GM13977 (cell line): ENCODE results near the gene LCNL1.

Experiments used
- DNase-seq: peaks from one replicate; pipeline ENCODE4 v3.0.0; 2012; ENCODE audit warnings: low spot score
- CTCF ChIP-seq: IDR thresholded peaks from 2 replicates; pipeline ENCODE4 v1.5.1; 2012; ENCODE audit warnings: mild to moderate bottlenecking, control low read depth; ENCODE audit not compliant: insufficient read depth; ENCODE audit errors: extremely low read depth, missing control alignments
- in situ Hi-C: fragments of 300-500 bp; cut with MboI; formaldehyde crosslinking; loops from one replicate; pipeline ENCODE4 v1.12.0; 2022; ENCODE audit warnings: low sequenced_read_pairs, low pct_unique_long_range_greater_than_20kb, mixed read lengths, inconsistent platforms; ENCODE audit not compliant: unreplicated experiment

The LCNL1 gene

GRCh38 chr9:137028263-137029057 is 45.7 kb downstream of the LCNL1 start:
- DNase-seq = peak; percentile 87
- in situ Hi-C loops = no loop called here
- TF ChIP-seq CTCF = peak; percentile 67

DNA sequence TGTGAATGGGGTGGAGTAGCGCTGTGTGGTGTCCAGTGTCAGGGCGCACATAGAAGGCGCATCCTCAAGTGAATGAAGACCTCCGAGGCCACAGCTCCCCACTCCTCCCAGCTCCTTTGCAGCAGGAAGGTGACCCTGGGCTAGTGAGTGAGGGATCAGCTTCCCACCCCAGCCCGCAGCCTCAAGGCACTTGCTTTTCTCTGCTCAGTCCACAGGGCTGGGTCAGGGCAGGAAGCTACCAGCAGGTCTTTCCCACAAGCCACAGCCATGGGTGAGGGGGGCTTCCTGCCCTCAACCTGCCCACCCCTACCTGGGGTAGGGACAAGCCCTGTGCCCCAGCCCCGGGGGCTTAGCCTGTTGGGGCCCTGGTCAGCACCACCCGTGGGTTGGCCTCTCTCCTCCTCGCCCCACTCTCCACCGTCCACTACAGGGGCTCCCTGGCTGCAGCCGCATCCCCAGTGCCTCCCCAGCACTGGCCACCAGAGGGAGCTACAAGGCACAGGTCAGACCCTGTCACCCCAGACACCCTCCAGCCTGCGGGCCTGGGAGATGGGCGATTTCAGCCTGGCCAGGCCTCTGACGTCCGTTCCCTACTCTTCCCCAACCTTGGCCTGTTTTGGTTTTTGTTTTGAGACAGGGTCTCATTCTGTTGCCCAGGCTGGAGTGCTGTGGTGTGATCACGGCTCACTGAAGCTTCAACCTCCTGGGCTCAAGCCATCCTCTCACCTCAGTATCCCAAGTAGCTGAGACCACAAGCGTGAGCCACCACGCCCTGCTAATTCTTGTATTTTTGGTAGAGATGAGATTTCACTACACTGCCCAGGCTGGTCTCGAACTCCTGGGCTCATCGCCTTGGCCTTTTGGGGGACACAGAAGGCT is 46.5 kb downstream of the LCNL1 start:
- peak; percentile 82 for DNase-seq
- in situ Hi-C loops = no loop called here
- TF ChIP-seq CTCF = peak; percentile 97

- DNase-seq = no peak
- in situ Hi-C loops = loop anchor here (10.0 kb wide), 1 partner anchor 255 kb away; no protein-coding TSS in a partner anchor
- no peak for TF ChIP-seq CTCF
These were observed 47.2 kb downstream of the LCNL1 start for GRCh38 chr9:137030006-137030405.

GRCh38 chr9:137030538-137031527 is 48.0 kb downstream of the LCNL1 start:
- in situ Hi-C loops = loop anchor here (10.0 kb wide), 1 partner anchor 256 kb away; no protein-coding TSS in a partner anchor
- no peak for TF ChIP-seq CTCF
- no peak for DNase-seq

DNA sequence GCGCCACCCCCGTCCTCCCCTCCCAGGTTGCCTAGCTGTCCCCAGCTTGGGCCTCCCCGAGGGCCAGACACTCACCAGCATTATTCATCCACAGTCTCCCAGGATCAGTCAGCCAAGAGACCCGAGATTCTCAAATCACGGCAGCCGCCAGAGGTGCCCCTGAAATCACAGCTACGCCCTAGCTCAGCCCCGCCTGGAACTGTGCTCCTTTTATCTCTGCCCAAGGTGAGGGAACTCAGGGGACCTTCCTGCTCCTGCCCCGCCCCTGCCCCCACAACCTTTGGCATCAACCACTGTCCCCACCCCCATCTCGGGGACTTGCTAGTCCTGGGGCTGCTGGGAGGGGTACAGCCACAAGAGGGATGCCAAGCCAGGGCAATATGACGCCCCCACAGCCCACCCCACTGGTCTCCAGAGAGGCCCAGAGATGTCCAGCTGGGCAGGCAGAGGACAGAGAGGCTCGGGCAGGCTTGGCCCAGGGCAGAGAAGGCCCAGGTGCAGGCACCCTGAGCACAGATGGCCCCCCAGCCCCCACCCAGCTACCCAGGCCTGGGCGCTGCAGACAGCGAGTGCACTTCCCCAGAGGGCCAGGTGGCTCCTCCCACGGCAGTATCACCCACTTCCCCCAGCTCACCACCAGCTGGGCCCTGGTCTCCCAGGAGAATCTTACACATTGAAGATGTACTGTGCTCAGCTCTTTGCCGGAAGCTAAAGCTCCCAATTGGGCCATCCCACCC is 49.3 kb downstream of the LCNL1 start, which contains the start of gene FUT7:
TSS of gene FUT7 (minus strand) at position 185 of the 737 bp plus-strand sequence. CDS start at position 88, 97 bp downstream.
- DNase-seq = no peak
- in situ Hi-C loops = loop anchor here (10.0 kb wide), 1 partner anchor 257 kb away; no protein-coding TSS in a partner anchor
- no peak for TF ChIP-seq CTCF
